Measurements from ENCODE around the gene SNAPIN. TPM values are rescaled to one million over a fixed set of nuclear protein-coding genes. Genes with fewer than 3 reads are reported as not detected.
A peak's percentile ranks its signal among the peaks of the same experiment; 100 is the strongest.

The SNAPIN gene
- total and polyA plus RNA-seq, 9 of the 15 experiments (the other 6 are each of a cell fraction or from before 2014, with no cell fraction given), result 11.2 to 43.9 (median 32.3) TPM

DNA sequence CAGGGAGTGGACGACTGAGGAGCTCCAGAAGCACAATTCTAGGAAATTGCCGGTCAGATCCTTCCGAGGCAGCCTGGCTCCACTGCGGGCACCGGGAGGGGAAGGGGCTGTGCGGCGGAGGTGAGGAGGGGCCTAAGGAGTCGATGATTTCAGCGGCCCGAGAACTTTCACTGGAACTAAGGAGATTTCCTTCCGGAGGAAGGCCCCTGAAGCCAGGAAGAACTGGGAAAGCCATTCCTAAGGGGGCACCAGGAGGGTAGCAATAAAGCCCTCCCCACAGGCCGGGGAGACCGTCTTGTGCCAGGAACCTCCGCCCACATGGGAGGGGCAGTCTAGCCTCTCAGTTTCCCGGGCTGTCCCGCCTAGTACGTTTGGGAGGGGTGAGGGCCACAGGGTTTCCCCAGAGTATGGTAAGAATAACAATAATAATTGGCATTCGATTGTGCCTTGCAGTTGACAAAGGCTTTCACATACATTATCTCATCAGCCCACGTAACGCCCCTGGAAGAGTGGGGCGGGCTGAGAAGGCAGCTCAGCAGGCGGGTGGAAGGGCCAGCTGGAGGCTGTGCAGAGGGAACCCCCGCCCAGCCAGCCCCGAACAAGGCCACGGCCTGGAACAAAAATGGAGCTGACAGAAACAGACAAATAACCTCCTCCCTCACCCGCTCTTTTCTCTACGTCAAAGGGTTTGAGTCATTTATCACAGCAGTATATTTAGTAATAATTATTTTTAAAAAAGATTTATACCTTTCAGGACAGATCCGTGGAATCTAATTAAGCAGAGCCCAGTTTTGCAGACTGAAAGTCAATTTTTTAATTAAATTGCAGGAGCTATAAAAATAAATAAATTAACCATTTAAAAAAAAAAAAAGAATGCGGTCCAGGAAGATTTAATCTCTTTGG, 39.8 kb downstream of the SNAPIN start (continued):
- TF ChIP-seq, protein P1, sequence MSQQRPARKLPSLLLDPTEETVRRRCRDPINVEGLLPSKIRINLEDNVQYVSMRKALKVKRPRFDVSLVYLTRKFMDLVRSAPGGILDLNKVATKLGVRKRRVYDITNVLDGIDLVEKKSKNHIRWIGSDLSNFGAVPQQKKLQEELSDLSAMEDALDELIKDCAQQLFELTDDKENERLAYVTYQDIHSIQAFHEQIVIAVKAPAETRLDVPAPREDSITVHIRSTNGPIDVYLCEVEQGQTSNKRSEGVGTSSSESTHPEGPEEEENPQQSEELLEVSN (IDR thresholded peaks at IDR 0.05; ENCODE audit: borderline replicate concordance in 1 of 2, extremely low read depth in 1 of 2, insufficient read depth in 1 of 2, insufficient read length in 1 of 2, low read depth in 1 of 2, low read length in 1 of 2, poor library complexity in 1 of 2, severe bottlenecking in 1 of 2), result peak in 1 of 2 experiments; percentile 4
- TF ChIP-seq TEAD1 (CRISPR knock-in tag; IDR thresholded peaks at IDR 0.05) (no peak), BHLHE40 (IDR thresholded peaks at IDR 0.05; ENCODE audit: low read length) (no peak), ZNF589 (CRISPR knock-in tag; IDR thresholded peaks at IDR 0.05; ENCODE audit: low read depth) (no peak; the same call in 1 of the 2 replicates)

DNA sequence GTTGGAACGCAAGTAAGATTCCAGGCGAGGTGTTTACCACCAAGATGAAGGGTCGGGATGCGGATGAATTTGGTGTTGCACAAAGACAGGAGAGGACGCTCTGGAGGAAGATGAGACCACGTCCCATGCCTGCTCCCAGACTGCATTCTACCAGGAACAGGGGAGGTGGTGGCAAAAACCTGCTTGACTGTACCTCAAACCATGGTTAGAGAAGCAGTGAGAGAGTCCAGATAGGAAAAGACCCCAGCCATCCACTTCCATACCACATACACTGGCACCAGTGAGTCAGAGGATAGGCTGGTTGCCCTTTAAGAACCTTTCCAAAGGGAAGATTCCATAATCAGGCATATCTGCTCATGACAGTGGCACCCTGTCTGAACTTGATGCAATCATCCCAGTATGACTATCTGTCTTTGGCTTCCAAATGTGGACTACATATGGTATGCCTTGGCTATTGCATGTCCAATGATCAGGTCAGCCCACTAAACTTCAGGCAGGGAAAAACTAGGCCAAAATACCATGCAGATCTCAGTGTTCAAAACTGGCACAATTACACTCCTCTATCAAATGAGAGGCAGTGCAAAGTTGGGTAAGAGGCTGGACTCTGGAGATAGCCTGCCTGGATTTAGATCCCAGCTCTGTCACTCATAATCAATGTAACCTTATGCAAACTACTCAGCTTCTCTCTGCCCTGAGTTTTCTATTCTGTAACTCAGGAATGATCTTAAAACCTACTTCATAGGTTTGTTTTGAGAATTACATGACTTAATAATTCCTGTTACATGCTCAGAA, 40.6 kb downstream of the SNAPIN start:
- no TSS peak for BruUV-seq (replicated peaks)
- 83% methylated on average over 6 of the region's 6 CpGs for WGBS (ENCODE audit: insufficient coverage, low coverage, missing lambda C conversion rate)
- no peak overlapping the region for H3K4me2 ChIP-seq (ENCODE audit: insufficient read depth, low read length)
- no peaks in the 10 kb centered on the region for H3K36me3 ChIP-seq (ENCODE audit: control insufficient read depth, insufficient read depth, low read length)
- peak overlapping the region; percentile 15; the same call in 1 of the 3 replicates for H3K27ac ChIP-seq (ENCODE audit: extremely low read depth, low read depth, low read length)
- H3K4me1 ChIP-seq (replicated peaks in 1 of 2; ENCODE audit: control insufficient read depth in 2 of 2, insufficient read depth in 2 of 2, low read length in 2 of 2), result peaks cover 19 to 28% of the 10 kb centered on the region in 2 experiments
- H3K79me2 ChIP-seq (ENCODE audit: control insufficient read depth, insufficient read depth, low read length), result no peaks in the 10 kb centered on the region
- peak overlapping the region; percentile 9 to 28; a peak in 2 of 4 replicates for H3K9ac ChIP-seq (ENCODE audit: insufficient read depth in 1 of 2, low read depth in 2 of 2, low read length in 2 of 2)
- H3K9me3 ChIP-seq (replicated peaks; ENCODE audit: control insufficient read depth, insufficient read depth, low read depth, low read length), result no peaks in the 10 kb centered on the region
- no peak overlapping the region for H3K4me3 ChIP-seq
- ATAC-seq (no peak), DNase-seq (ENCODE audit: extremely low read depth in 1 of 4, low spot score in 3 of 4) (peak in 2 of 4 experiments; percentile 16 to 18), FAIRE-seq (peak; percentile 32)
- H4K20me1 ChIP-seq (replicated peaks; ENCODE audit: control insufficient read depth, insufficient read depth, low read length), result no peaks in the 10 kb centered on the region
- intact Hi-C loops (cut with micrococcal nuclease), result no loop called here
- no peaks in the 10 kb centered on the region for H3K27me3 ChIP-seq (ENCODE audit: control insufficient read depth in 2 of 2, insufficient read depth in 2 of 2, low read length in 2 of 2)
- peak overlapping the region; percentile 99 for H2AFZ ChIP-seq (ENCODE audit: low read depth, low read length)
- POLR2A ChIA-PET, result interaction anchor here (0.6 to 2.6 kb wide), 6 partner anchors 9 to 239 kb away, joined by 3 to 12 read pairs (median 3); partner anchors contain the start of gene INTS3
- H3K9me1 ChIP-seq (ENCODE audit: control insufficient read depth, insufficient read depth, low read length), result peaks cover 6% of the 10 kb centered on the region
- CTCF ChIA-PET (ENCODE audit: low intra/inter-chr PET ratio), result no interaction called here
- in situ Hi-C loops (cut with MboI), result loop anchor here (5.0 kb wide), 1 partner anchor 48 kb away; no protein-coding TSS in a partner anchor
- TF ChIP-seq CEBPB (tag; IDR thresholded peaks at IDR 0.05) (peak; percentile 21; the same call in 1 of the 2 replicates), JUND (IDR thresholded peaks at IDR 0.05; ENCODE audit: borderline replicate concordance, low read depth, low read length) (peak; percentile 15; the same call in 1 of the 2 replicates), JUND (tag; IDR thresholded peaks at IDR 0.05; ENCODE audit: borderline replicate concordance, low read depth, low read length) (peak; percentile 59; the same call in 1 of the 3 replicates), CEBPG (CRISPR knock-in tag; IDR thresholded peaks at IDR 0.05) (0 out of 2 replicates have a peak, but pooled peaks have one; percentile 31), CEBPG (tag; conservative IDR thresholded peaks at IDR 0.05 in 1 of 2, IDR thresholded peaks at IDR 0.05 in 1 of 2) (peak in 1 of 2 experiments; percentile 36; a peak in 1 of 4 replicates), ZNF780A (CRISPR knock-in tag; IDR thresholded peaks at IDR 0.05) (no peak), CBFA2T3 (IDR thresholded peaks at IDR 0.05) (peak; percentile 12; the same call in 1 of the 2 replicates)
- TF ChIP-seq, protein P2, sequence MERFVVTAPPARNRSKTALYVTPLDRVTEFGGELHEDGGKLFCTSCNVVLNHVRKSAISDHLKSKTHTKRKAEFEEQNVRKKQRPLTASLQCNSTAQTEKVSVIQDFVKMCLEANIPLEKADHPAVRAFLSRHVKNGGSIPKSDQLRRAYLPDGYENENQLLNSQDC (CRISPR knock-in tag; IDR thresholded peaks at IDR 0.05), result no peak
- TF ChIP-seq, protein P3, sequence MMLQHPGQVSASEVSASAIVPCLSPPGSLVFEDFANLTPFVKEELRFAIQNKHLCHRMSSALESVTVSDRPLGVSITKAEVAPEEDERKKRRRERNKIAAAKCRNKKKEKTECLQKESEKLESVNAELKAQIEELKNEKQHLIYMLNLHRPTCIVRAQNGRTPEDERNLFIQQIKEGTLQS (IDR thresholded peaks at IDR 0.05), result peak; percentile 32; the same call in 1 of the 2 replicates
- TF ChIP-seq, protein P3 (CRISPR knock-in tag; conservative IDR thresholded peaks at IDR 0.05), result no peak

Data from K562 (cell line).